SKM-1 treated with dmso at 0.1 percent for 144 hours (cell line): ENCODE data around the gene TECRL.

ENCODE experiments used
- DNase-seq: peaks from one replicate; lab custom pipeline; 2025; ENCODE audit not compliant: unreplicated experiment; lab: John Stamatoyannopoulos, UW

Gene TECRL

DNA sequence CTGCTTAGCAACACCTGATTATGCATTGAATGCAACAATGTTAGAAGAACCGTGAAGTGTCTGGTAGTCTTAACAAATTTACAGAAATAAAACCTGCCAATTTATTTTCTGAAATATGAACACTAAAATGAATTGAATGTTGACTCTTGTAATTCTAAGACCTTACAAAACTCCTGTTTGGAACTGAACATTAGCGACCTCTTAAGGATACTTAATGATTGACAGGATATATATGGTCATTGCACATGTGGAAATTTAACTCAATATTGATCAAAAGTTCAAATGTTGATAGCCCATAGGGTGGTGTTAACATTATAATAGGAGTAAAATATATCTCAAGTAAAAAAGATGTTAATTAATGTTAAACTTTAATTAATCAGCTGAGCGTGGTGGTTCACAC lies 79.1 kb downstream of the TECRL start:
- DNase-seq = no peak

DNA sequence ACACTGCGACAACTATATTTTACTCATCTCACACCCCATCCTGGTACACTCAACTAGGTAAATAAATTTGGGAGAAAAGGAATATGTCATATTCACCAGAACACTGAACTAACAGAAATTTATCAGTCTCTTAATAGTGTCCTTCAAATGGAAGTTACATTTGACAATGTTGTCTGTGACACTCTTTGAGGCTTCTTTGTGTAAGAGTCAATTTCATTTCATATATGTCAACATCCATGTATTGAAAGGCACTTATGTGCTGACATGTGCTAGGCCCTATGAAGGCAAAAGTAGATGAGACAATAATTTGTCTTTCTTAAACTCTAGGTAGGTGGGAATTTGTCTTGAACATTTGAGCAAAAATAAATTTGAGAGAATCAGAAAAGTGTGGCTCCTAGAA lies 82.0 kb downstream of the TECRL start:
- DNase-seq = no peak

DNA sequence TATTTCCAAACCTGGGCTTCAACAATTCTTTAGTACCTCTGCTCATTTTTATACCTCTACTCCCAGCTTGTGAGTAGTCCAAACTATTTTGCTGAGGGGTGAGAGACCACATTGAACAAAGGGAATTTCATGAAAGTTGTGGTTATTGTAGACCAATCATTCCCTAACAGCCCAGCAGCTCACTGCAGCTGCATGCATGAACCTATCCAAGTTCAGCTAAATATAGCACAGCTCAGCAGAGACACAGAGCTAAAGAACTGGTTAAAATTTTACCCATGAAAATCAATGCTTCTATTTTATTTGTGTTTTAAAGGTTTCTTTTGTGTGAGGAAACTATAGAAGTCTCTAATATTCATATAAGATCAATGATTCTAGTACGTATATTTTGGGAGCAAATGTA lies 82.7 kb downstream of the TECRL start:
- DNase-seq = no peak

DNA sequence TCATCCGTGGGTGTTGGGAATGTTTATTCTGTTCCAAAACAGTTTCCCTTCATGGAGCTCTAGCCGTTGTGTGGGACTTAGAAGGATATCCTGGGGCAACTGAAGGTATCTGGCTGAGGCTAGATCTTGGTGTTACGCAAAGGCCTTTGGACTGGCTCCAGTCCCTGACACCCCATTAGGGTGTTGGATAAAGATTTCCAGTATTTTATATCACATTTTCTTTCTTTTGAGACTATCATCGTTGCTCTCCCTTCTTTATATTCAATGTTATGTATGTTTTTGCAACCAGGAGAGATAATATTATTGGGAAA lies 103.0 kb downstream of the TECRL start:
- DNase-seq = no peak

DNA sequence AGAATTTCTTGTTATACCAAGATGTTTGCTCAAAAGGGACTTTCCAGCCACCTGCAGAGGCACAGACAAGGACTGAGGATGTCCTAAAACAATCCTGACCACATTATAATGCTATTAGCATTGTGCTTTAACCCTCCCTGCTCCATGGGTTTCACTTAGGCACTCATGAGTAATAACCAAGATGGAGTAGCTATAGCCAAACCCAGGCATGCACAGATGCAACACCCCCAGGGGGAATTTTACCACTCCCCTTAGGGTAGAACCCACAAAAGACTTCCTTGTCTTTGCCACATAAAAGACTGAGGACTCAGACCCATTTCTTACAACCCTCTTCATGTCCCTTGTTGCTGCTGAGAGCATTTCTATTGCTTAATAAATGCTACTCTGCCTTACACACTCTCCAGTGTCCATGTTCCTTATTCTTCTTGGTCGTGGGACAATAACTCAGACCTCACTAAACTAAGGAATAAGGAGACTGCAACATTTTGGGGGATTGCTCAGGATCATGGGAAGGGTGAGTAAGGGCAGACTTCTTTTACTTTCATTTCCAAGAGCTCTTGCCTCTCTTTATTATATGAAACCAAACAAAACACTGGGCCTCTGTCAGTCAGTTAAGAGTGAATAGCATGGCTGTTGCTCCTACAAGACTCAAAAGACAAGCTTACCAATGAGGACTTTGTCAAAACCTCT lies 103.5 kb downstream of the TECRL start:
- DNase-seq = no peak

DNA sequence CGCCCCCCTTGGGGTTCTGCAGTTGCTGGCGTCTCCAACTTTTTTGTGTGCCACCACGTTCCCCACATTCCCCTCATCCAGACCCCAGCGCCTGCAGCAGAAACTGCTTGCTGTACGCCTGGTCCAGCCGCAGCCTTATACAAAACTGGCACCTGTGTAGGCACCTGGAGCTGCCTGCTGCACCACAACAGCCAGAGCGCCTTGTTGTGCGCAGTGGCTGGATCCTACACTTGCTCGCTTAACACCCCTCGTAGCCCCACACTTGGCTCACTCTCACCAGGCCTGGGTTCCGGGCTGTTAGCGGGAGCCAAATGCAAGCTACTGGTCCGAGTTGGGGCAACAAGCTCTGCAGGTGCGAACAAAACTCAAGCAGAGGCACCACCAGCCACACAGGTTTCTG lies 136.8 kb downstream of the TECRL start:
- DNase-seq = no peak

DNA sequence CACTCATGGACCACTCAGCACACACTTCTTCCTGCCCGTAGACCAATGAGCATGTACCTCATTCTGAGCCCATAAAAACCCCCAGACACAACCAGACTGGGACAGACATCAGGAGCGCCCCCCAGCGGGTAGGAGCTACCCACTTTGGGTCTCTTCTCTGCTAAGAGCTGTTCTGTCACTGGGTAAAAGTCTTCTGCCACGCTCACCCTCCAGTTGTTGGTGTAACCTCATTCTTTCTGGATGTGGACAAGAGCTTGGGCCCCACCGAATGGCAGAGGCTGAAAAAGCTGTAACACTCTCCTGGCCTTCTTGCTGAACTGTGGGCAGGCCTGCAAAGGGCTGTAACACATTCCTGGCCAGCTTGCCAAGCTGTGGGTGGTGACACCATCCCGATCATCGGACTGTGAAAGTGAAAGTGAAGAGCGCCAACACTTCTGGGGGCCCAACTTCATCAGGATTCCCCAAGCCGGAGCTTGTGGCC lies 137.6 kb downstream of the TECRL start:
- no peak for DNase-seq

DNA sequence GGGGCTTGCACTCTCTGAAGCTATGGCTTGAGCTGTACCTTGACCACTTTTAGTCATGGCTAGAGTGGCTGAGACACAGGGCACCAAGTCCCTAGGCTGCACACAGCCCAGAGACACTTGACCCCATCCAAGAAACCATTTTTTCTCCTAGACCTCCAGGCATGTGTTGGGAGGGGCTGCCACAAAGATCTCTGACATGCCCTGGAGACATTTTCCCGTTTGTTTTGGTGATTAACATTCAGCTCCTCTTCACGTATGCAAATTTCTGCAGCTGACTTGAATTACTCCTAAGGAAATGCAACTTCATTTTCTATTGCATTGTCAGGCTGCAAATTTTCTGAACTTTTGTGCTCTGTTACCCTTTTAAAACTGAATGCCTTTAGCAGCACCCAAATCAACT lies 142.6 kb downstream of the TECRL start:
- no peak for DNase-seq

DNA sequence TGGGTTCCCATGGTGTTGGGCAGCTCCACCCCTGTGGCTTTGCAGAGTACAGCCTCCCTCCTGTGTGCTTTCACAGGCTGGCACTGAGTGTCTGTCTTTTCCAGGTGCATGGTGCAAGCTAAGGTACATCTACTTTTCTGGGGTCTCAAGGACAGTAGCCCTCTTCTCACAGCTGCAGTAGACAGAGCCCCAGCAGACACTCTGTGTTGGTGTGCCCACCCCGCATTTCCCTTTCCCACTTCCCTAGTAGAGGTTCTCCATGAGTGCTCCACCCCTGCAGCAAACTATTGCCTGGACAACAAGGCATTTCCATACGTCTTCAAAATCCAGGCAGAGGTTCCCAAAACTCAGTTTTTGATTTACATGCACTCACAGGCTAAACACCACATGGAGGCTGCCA lies 143.0 kb downstream of the TECRL start:
- DNase-seq = no peak

DNA sequence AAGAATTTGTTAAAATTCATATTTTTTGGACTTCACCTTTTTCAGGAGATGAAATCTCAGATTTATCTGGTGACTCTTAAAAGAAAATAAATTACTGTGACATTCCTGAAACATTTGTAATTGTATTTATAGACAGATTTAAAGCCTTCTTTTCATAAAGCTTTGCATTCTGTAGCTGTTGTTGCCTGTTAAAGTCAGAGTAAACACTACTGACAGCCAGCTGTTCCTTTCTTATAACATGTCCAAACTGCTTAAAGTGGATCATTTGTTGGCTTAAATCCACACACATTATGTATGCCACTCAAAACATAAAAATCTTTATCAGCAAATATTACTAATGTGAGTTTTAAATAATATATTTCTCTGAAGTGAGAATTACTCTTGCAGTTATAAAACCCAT lies 157.5 kb downstream of the TECRL start:
- no peak for DNase-seq

DNA sequence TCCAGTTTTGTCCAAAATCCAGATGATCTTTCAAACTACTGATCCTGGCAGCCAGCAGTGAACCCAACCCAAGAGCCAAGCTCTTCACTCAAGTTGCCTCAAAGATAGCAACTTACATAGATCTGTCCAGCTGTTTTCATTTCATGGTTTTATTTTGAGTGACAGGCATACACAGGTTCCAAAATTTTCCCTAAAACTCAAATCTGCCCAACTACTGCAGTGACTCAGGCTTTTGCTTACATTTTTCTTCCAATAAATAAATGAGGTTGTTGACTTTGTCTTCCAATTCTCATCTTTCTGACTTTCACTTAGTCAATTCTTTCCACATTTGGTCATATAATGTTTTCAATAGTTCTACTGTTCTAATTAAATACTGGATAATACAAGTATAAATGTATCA lies 158.8 kb downstream of the TECRL start:
- DNase-seq = no peak

DNA sequence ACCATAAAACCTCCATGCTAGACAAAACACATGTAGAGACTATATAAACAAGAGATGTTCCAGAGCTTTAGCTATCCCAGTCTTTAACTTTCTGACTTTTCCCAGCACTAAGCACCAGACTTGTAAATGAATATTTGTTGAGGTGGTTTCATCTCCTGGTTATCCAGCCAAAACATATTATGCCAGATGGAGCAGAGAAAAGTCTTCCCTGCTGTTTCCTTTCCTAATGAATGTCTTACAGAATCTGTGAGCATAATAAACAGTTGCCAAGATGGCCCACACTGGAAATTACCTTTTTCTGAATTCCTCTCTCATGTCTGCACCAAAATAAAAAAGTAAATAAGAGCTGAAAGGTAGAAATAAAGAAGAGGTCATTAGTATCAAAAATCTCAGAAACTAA lies 159.2 kb downstream of the TECRL start:
- DNase-seq = no peak

DNA sequence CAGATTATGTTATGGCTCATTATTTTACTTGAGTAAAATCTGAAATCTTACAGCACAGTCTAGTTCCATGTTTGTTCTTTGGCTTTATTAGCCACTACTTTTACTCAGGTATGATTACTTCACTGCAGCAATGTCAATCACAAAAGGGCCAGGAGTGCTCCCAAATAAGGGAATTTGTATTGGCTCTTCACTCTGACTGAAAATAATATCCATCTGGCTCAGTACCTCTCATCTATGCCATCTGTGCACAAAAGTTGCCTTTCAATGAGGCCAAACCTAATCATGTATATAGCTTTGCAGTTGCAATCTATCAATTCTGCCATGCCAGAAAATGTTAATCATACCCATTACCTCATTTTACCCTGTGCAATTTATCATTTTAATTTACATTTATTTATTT lies 161.1 kb downstream of the TECRL start:
- DNase-seq = no peak

DNA sequence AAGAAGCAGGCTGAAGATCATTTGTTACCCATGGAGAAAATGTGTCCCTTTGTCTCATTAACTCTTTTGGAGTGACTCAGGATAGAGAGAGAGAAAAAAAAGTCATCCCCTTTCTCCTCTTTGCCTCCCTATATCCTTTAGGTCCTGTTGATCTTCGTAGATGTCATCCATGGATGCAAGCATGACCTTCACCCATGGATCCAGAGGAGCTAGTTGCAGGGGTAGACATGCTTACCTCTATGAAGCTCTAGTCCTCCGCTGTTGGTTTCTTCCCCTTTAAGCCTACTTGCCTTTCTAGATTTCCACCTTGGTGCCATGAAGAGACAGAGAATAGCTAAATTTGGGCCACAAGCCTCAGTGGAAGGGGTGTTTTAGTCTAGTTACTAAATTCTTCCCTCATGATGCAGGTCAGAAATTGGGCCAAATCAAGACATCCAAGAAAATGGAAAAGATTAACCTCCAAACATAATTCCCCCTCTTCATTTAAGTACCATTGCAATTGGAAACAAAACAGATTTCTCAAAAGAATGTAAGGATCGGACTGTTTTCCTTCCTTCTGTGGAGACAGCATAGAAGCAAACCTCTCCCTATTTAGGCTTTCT lies 178.4 kb downstream of the TECRL start:
- no peak for DNase-seq
